ENCODE data around the gene DEXI. TPM values are rescaled to one million over a fixed set of nuclear protein-coding genes. Genes with fewer than 3 reads are reported as not detected.

Gene DEXI
- total and polyA plus RNA-seq, 2 of the 13 experiments (the other 11 are each of a cell fraction or from before 2014, with no cell fraction given) = 51.5 to 70.4 TPM

DNA sequence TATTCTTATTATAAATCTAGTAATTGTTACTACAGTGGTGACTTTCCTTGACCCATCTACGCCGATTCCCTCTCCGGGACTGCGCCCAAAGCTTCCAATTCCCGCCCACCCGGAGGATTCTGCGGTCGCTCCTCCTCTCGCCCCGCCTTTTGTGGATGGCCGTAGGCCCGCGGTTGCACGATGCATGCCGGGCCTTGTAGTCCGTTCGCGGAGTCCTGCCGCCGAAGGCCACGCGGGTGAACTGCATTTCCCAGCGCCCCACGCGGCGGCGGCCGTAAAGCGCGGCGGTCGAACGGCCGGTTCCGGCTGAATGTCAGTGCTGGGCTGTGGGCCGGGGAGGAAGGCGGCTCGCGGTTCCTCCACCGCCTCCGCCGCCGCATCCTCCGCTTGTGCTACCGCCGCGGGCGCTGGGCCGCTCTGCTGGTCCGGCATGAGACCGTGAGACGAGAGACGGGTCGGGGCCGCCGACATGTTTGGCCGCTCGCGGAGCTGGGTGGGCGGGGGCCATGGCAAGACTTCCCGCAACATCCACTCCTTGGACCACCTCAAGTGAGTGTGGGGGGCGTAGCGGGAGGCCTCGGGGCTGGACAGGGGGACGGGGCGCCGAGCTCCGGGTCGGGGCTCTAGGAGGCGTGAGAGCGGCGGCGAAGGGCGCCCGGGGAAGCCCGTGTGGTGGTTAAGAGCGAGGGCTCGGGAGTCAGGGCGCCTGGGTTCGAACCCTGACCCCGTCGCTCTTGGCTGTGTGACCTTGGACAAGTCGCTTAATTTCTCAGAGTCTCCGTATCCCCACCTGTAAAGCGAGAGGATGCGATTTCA lies 2.2 kb upstream of the DEXI start, which contains the start of gene CLEC16A (continued):
- TF ChIP-seq ZNF660 (CRISPR knock-in tag; IDR thresholded peaks at IDR 0.05; ENCODE audit: borderline replicate concordance, low read depth) (no peak), HNRNPH1 (optimal IDR thresholded peaks at IDR 0.05; ENCODE audit: low read depth, low read length) (no peak), BCL6 (CRISPR knock-in tag; IDR thresholded peaks at IDR 0.05) (peak; percentile 70), FOXK2 (IDR thresholded peaks at IDR 0.05) (no peak), ZMAT3 (CRISPR knock-in tag; conservative IDR thresholded peaks at IDR 0.05) (peak; percentile 51; the same call in 1 of the 2 replicates), REXO4 (CRISPR knock-in tag; IDR thresholded peaks at IDR 0.05; ENCODE audit: borderline replicate concordance) (no peak), NFYC (CRISPR knock-in tag; IDR thresholded peaks at IDR 0.05) (peak; percentile 78), RFXANK (CRISPR knock-in tag; IDR thresholded peaks at IDR 0.05) (peak; percentile 93), ZNF674 (CRISPR knock-in tag; IDR thresholded peaks at IDR 0.05; ENCODE audit: low read depth) (no peak), ZNF34 (CRISPR knock-in tag; IDR thresholded peaks at IDR 0.05; ENCODE audit: borderline replicate concordance) (no peak), POLR2AphosphoS5 (IDR thresholded peaks at IDR 0.05; ENCODE audit: low read depth, low read length) (peak; percentile 90)
- TF ChIP-seq, protein P1, sequence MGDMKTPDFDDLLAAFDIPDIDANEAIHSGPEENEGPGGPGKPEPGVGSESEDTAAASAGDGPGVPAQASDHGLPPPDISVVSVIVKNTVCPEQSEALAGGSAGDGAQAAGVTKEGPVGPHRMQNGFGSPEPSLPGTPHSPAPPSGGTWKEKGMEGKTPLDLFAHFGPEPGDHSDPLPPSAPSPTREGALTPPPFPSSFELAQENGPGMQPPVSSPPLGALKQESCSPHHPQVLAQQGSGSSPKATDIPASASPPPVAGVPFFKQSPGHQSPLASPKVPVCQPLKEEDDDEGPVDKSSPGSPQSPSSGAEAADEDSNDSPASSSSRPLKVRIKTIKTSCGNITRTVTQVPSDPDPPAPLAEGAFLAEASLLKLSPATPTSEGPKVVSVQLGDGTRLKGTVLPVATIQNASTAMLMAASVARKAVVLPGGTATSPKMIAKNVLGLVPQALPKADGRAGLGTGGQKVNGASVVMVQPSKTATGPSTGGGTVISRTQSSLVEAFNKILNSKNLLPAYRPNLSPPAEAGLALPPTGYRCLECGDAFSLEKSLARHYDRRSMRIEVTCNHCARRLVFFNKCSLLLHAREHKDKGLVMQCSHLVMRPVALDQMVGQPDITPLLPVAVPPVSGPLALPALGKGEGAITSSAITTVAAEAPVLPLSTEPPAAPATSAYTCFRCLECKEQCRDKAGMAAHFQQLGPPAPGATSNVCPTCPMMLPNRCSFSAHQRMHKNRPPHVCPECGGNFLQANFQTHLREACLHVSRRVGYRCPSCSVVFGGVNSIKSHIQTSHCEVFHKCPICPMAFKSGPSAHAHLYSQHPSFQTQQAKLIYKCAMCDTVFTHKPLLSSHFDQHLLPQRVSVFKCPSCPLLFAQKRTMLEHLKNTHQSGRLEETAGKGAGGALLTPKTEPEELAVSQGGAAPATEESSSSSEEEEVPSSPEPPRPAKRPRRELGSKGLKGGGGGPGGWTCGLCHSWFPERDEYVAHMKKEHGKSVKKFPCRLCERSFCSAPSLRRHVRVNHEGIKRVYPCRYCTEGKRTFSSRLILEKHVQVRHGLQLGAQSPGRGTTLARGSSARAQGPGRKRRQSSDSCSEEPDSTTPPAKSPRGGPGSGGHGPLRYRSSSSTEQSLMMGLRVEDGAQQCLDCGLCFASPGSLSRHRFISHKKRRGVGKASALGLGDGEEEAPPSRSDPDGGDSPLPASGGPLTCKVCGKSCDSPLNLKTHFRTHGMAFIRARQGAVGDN (CRISPR knock-in tag; IDR thresholded peaks at IDR 0.05) = peak; percentile 94
- TF ChIP-seq, protein P2, sequence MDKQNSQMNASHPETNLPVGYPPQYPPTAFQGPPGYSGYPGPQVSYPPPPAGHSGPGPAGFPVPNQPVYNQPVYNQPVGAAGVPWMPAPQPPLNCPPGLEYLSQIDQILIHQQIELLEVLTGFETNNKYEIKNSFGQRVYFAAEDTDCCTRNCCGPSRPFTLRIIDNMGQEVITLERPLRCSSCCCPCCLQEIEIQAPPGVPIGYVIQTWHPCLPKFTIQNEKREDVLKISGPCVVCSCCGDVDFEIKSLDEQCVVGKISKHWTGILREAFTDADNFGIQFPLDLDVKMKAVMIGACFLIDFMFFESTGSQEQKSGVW (CRISPR knock-in tag; IDR thresholded peaks at IDR 0.05; ENCODE audit: borderline replicate concordance) = no peak
- TF ChIP-seq, protein P3, sequence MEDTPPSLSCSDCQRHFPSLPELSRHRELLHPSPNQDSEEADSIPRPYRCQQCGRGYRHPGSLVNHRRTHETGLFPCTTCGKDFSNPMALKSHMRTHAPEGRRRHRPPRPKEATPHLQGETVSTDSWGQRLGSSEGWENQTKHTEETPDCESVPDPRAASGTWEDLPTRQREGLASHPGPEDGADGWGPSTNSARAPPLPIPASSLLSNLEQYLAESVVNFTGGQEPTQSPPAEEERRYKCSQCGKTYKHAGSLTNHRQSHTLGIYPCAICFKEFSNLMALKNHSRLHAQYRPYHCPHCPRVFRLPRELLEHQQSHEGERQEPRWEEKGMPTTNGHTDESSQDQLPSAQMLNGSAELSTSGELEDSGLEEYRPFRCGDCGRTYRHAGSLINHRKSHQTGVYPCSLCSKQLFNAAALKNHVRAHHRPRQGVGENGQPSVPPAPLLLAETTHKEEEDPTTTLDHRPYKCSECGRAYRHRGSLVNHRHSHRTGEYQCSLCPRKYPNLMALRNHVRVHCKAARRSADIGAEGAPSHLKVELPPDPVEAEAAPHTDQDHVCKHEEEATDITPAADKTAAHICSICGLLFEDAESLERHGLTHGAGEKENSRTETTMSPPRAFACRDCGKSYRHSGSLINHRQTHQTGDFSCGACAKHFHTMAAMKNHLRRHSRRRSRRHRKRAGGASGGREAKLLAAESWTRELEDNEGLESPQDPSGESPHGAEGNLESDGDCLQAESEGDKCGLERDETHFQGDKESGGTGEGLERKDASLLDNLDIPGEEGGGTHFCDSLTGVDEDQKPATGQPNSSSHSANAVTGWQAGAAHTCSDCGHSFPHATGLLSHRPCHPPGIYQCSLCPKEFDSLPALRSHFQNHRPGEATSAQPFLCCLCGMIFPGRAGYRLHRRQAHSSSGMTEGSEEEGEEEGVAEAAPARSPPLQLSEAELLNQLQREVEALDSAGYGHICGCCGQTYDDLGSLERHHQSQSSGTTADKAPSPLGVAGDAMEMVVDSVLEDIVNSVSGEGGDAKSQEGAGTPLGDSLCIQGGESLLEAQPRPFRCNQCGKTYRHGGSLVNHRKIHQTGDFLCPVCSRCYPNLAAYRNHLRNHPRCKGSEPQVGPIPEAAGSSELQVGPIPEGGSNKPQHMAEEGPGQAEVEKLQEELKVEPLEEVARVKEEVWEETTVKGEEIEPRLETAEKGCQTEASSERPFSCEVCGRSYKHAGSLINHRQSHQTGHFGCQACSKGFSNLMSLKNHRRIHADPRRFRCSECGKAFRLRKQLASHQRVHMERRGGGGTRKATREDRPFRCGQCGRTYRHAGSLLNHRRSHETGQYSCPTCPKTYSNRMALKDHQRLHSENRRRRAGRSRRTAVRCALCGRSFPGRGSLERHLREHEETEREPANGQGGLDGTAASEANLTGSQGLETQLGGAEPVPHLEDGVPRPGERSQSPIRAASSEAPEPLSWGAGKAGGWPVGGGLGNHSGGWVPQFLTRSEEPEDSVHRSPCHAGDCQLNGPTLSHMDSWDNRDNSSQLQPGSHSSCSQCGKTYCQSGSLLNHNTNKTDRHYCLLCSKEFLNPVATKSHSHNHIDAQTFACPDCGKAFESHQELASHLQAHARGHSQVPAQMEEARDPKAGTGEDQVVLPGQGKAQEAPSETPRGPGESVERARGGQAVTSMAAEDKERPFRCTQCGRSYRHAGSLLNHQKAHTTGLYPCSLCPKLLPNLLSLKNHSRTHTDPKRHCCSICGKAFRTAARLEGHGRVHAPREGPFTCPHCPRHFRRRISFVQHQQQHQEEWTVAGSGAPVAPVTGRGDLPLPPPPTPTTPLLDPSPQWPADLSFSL (CRISPR knock-in tag; IDR thresholded peaks at IDR 0.05) = no peak
- TF ChIP-seq, protein P4, sequence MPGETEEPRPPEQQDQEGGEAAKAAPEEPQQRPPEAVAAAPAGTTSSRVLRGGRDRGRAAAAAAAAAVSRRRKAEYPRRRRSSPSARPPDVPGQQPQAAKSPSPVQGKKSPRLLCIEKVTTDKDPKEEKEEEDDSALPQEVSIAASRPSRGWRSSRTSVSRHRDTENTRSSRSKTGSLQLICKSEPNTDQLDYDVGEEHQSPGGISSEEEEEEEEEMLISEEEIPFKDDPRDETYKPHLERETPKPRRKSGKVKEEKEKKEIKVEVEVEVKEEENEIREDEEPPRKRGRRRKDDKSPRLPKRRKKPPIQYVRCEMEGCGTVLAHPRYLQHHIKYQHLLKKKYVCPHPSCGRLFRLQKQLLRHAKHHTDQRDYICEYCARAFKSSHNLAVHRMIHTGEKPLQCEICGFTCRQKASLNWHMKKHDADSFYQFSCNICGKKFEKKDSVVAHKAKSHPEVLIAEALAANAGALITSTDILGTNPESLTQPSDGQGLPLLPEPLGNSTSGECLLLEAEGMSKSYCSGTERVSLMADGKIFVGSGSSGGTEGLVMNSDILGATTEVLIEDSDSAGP (CRISPR knock-in tag; IDR thresholded peaks at IDR 0.05; ENCODE audit: borderline replicate concordance) = peak; percentile 97
